Peyer's patch (tissue), 4 donors: ENCODE data around the gene TMEM218.

Experiments used
- CTCF ChIP-seq, 6 experiments: fragments of 450-650 bp in 4 of 6; fragments of 200-600 bp in 2 of 6; sonication (generic) in 1 of 6; IDR thresholded peaks; one replicate each; pipeline ENCODE4 v1.5.1; 2017 to 2019; ENCODE audit warnings: antibody characterized with exemption in 6 of 6, mild to moderate bottlenecking in 3 of 6, moderate library complexity in 1 of 6
- POLR2A ChIP-seq, 2 donors: fragments of 450-650 bp; IDR thresholded peaks; one replicate each; pipeline ENCODE4 v1.5.1; 2017; ENCODE audit warnings: antibody characterized with exemption in 2 of 2, mild to moderate bottlenecking in 2 of 2, moderate library complexity in 2 of 2

GRCh38 chr11:125083312-125084056 lies 27.9 kb downstream of the TMEM218 start:
- TF ChIP-seq POLR2A (IDR thresholded peaks at IDR 0.05) (no peak), CTCF (IDR thresholded peaks at IDR 0.05) (no peak)
